Kidney epithelial cell (primary cell): ENCODE results near the gene PRAMEF4. TPM values are rescaled to one million over a fixed set of nuclear protein-coding genes. Genes with fewer than 3 reads are reported as not detected.
"Not testable (repeated sequence)": the region's sequence is repeated elsewhere in the genome, so short reads cannot be mapped to it uniquely, and the experiment has no call there.

Experiments
- DNase-seq: peaks from one replicate; pipeline ENCODE4 v3.0.0-alpha.2; 2010; ENCODE audit warnings: low read depth
- H3K27me3 ChIP-seq: 2 replicates; pipeline ENCODE4 v1.6.0; 2011; ENCODE audit warnings: low read length; ENCODE audit not compliant: control insufficient read depth, insufficient read depth
- H3K36me3 ChIP-seq: 2 replicates; pipeline ENCODE4 v1.5.1; 2011; ENCODE audit warnings: low read length; ENCODE audit not compliant: control insufficient read depth, insufficient read depth
- H3K4me3 ChIP-seq: 2 replicates; pipeline ENCODE4 v1.5.1; 2011; ENCODE audit warnings: low read depth, mild to moderate bottlenecking, control low read depth, low read length
- total RNA-seq: library from RNA; depleted of rRNA; stranded (reverse); fragments of >200 nt; gene quantifications from 2 replicates; pipeline ENCODE4 v1.2.3, GENCODE V29; 2015

PRAMEF4 gene
- total RNA-seq, 1 donor from 2014 or later = not detected

GRCh38 chr1:12831310-12831709 is 54.7 kb downstream of the PRAMEF4 start, which contains the start of gene PRAMEF11:
TSS of gene PRAMEF11 (minus strand) at chr1:12831410. CDS start at chr1:12828789, 2,621 bp downstream.
- H3K4me3 ChIP-seq, H3K27me3 ChIP-seq, DNase-seq, H3K36me3 ChIP-seq: not testable (repeated sequence)

Other genes starting within 250 kb of the PRAMEF4 start
- gene AADACL4, start 242.1 kb downstream of the PRAMEF4 start, total RNA-seq = not detected in 2 replicates
- not detected in 2 replicates for gene AADACL3, start 170.1 kb downstream of the PRAMEF4 start, total RNA-seq
- not detected in 2 replicates for gene CFAP107, start 140.0 kb downstream of the PRAMEF4 start, total RNA-seq
- 0.21 TPM in 1 of 2 replicates, not detected in the other for gene PRAMEF12, start 112.5 kb downstream of the PRAMEF4 start, total RNA-seq
- gene PRAMEF1, start 94.8 kb downstream of the PRAMEF4 start, total RNA-seq = not detected in 2 replicates
- gene PRAMEF11, start 54.8 kb downstream of the PRAMEF4 start, total RNA-seq = not detected in 2 replicates
- not detected in 2 replicates for gene HNRNPCL1, start 37.5 kb downstream of the PRAMEF4 start, total RNA-seq
- not detected in 2 replicates for gene PRAMEF2, start 29.1 kb downstream of the PRAMEF4 start, total RNA-seq
- not detected in 2 replicates for gene PRAMEF10, start 12.1 kb upstream of the PRAMEF4 start, total RNA-seq
- 0.08 TPM in 1 of 2 replicates, not detected in the other for gene PRAMEF7, start 30.4 kb upstream of the PRAMEF4 start, total RNA-seq
- gene PRAMEF6, start 61.4 kb upstream of the PRAMEF4 start, total RNA-seq = not detected in 2 replicates
- not detected in 2 replicates for gene PRAMEF27, start 170.4 kb upstream of the PRAMEF4 start, total RNA-seq
- not detected in 2 replicates for gene HNRNPCL3, start 174.6 kb upstream of the PRAMEF4 start, total RNA-seq
- gene PRAMEF25, start 184.6 kb upstream of the PRAMEF4 start, total RNA-seq = not detected in 2 replicates
- not detected in 2 replicates for gene HNRNPCL2, start 230.7 kb upstream of the PRAMEF4 start, total RNA-seq